Stimulated activated CD8-positive, alpha-beta memory T cell treated with anti-CD3 and anti-CD28 coated beads, Interleukin-4, amount 100 ng/mL, for 4 hours (primary cell): ENCODE measurements around the gene RAD18.

ENCODE experiments used
- DNase-seq, 2 donors: peaks; one replicate each; pipeline ENCODE4 v3.0.0-alpha.2; 2020; ENCODE audit warnings: low read depth in 2 of 2, low spot score in 1 of 2

The RAD18 gene

GRCh38 chr3:8900869-8901268 lies 62.4 kb downstream of the RAD18 start:
- no peak for DNase-seq

GRCh38 chr3:8899876-8900460 lies 63.3 kb downstream of the RAD18 start:
- DNase-seq, result no peak

- DNase-seq, result no peak
Measured at GRCh38 chr3:8895829-8896228, 67.4 kb downstream of the RAD18 start.

DNA sequence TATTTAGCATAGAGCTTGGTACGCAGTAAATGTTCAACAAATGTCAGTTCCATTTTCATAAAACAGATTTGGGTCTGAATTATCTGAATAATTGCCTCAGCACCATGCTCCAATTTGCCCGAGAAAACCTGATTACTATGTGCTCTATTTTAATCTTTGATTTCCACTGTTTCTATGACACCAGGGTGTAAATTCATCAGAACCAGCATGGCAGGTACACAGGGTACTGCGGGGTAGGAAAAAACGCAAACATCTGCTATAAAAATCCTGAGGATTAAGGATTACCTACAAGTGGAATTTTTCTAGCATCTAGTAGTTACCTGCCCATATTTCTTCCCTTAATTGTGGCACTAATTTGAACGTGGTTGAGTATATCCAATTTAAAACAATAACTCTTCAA lies 70.3 kb downstream of the RAD18 start:
- no peak for DNase-seq

DNA sequence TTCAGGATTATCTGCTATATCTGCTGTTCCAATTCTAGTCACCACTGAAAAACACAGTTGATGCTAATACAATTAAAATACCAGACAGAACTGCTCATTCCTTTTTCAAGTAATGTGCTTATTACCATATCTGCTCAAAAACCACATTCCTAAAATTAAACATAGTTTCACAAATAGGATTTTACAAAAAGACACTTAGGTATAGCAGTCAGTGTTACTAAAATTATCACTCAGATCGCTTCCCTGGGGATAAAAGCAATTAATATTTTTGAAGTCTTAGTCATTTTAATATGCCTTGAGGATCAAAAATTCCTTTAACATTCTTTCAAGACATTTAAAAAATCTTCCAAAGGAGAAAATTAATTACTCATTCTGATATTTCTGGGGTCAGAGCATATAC lies 71.5 kb downstream of the RAD18 start:
- no peak for DNase-seq

GRCh38 chr3:8891303-8891702 lies 72.0 kb downstream of the RAD18 start:
- no peak for DNase-seq

DNA sequence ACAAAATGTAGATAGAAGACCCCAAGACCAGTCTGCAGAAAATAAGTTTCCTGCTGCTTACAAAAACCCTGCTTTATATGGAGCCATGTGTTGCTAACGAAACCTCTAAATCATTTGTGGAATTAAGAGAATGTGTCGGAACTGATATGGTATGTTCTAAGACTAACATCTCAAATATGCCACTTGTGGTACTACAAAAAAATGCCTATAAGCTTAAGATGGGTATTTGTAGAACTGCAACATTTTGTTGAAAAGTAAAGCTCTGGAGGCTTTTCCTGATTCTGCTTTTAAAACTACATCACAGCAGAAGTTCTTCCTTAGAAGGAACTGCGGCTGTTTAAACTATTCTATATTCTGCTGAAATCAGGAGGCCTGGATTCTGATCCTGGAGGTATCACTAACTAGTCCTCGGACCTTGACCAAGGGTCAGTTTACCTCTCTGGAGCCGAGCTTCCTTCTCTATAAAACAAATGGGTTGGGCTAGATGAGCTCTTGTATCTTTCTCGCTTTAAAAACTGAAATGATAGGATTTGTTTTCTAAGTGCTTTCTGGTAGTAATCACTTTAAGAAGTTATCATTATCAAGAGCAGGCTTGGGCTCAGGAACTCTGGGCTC lies 74.9 kb downstream of the RAD18 start:
- DNase-seq, result no peak

DNA sequence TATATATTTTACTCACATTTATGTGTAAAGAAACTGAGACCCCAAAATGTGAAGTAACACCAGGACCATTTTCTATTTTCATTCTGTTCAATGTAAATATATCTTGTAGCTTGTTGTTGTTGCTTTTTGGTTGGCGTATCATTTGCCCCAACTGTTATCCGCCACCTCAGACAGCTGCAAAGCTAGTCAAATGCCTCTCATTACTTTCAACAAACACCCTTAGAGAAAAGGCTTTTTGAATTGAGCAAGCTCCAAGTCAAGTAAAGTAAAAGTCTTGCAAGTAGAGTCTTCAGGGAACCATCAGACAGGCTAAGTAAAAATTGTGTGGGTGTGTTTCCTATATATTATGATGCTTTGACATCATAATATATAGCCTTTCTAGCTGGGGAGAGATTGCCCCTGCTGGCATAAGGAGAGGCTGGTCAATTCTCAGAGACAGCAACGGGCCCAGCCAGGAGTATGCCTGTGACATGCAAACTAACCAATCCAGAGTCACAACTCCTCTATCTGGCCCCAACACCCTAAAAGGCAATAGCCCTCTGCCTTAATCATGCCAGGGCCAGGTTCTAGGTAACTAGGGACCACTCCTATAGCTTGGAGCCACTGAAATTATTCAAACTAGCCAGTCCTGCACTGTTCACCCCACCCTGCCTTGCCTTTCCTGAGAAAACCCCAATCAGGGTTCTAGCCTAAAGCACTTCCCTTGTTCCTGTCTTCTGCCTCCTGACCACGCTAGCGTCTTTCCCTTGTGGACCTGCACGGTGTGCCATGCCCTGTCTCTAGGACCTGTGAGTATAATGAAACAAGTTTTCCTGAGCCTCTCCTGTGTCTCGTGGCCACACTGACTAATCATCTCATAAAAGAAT lies 75.6 kb downstream of the RAD18 start:
- DNase-seq, result no peak

DNA sequence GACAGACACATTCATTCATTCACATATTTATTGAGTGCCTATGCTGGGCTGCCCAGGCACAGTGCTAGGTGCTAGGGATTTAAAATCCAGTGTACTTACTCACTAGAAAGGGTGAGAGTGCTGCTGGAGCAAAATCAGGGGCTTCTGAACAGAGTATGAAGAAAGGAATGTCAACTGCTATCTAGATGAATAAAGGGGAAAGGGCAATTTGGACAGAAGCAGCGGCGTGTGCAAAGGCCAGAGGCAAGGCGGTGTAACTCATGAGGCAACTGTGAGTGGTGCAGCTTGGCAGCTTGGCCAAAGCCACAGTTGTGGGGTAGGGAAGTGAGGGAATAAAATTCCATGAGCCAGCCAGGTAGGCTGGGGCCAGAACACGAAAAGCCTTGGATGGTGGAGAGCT lies 76.7 kb downstream of the RAD18 start:
- no peak for DNase-seq

- no peak for DNase-seq
Measured at GRCh38 chr3:8885536-8886316, 77.5 kb downstream of the RAD18 start.

GRCh38 chr3:8884630-8885290 lies 78.5 kb downstream of the RAD18 start:
- no peak for DNase-seq

DNA sequence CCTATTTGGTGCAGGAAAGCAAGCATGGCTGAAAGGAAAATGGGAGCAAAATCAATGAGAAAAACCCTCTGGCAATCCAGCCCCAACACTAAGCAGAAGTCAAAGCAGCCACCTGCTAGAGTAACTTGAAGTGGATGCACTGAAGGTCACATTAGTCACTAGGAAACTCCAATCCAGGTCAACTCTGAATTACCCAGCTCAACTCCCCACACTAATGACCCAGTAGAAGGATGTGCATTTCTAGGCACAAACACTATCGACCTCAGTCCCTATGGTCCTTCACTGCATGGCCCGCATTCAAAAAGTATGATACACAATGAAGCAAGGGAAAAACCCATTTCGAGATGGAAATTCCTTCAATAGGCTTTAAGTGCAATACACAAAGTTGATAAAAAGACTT lies 80.6 kb downstream of the RAD18 start:
- DNase-seq, result no peak

DNA sequence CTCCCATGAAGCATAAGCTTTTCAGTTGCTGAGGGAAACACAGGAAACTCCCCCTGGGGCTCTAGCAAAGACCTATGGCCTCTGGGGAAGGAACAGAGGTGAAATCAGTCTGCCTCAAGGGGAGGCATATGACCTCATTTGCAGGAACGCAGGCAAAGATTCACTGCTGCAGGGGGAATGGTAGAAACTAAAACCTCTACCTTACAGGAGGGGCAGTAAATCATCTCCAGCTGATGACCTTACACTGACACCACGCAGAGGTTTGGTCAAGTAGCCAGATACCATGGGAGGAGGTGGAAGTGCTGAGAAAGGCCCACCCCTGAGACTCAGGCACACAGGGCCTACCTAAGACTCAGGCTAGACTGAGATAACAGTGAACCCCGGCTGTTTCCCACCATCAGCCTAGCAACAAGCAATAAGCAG lies 81.1 kb downstream of the RAD18 start:
- no peak for DNase-seq

GRCh38 chr3:8879347-8879944 lies 83.8 kb downstream of the RAD18 start:
- DNase-seq, result no peak

GRCh38 chr3:8875836-8876235 lies 87.4 kb downstream of the RAD18 start:
- DNase-seq, result no peak

- no peak for DNase-seq
Measured at GRCh38 chr3:8873740-8874139, 89.5 kb downstream of the RAD18 start.

GRCh38 chr3:8872261-8872660 lies 91.0 kb downstream of the RAD18 start:
- no peak for DNase-seq

GRCh38 chr3:8871306-8871705 lies 92.0 kb downstream of the RAD18 start:
- no peak for DNase-seq

DNA sequence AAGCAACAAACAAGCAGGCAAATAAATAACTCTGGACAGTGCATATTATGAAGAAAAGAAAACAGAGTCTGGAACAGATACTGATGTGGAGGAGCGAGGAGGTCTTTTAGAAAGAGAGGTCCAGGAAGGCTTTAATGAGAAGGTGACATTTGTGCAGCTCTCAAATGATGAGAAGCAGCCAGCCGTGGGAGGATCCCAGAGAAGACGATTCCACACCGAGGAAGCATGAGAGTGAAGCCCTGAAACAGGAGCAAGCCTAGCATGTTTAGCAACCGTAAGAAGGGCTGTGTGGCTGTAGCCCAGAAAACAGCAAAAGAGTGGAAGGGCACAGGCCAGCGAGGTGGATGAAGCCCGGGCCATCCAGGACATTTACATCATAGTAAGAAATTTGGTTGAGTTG lies 93.1 kb downstream of the RAD18 start:
- DNase-seq, result no peak

DNA sequence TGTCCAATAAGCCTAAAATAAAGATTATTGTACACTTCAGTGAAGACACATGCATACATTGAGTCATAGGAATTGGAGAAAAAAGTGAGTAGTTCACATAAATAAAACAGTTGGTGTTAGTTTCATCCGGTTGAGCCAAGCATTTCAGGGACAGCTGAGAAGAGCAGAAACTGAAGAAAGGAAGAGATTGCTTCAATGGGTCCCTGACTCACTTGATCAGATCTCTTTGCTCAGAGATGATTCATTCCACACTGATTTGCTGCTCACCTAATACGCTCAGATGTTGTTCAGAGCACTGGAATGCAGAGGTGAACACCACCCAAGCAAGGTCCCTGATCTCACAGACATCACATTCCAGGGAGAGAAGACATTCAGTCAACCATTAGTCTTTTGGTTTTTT lies 93.7 kb downstream of the RAD18 start:
- no peak for DNase-seq

- no peak for DNase-seq
Measured at GRCh38 chr3:8868996-8869395, 94.3 kb downstream of the RAD18 start.
